ENCODE data around the gene ALK.

Gene ALK

DNA sequence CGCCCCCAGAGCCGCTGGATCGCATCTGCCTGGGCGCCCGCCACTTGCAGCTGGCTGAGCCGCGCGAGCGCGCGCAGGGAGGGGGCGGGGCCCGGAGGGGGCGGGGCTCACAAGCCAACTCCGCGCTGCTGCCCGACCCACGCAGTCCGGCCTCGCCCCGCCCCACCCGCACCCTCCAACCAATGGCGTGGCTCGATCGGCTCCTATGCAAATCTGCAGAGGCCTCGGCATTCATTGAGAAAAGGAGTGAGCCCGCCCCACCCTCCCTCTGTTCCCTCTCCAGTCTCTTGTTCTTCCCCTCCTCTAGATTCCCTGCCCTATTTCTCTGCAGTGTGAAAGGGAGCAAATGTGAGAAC, at the start of gene ALK:
Gene ALK (minus strand): TSS at position 27 of the 356 bp plus-strand sequence. CDS start 927 bp downstream, outside the sequence.
- peak; percentile 58 for DNase-seq

DNA sequence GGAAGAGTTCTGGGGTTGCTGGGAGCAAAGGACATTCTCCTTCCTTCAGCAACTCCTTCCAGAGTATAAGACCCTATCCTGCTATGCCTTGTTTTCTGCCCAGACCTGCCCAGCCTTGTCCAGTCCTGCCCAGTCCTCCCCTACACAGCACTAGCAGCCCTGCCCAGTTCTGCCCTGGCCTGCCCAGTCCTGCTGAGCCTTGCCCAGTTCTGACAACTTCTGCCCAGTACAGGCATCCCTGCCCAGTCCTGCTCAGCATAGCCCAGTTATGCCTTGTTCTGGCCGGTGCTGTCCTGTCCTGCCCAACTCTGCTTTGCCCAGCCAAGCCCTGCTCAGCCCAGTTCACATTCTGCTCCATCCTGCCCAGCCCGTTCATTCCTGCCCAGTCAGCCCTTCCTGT, 44.9 kb upstream of the ALK start:
- no peak for DNase-seq

DNA sequence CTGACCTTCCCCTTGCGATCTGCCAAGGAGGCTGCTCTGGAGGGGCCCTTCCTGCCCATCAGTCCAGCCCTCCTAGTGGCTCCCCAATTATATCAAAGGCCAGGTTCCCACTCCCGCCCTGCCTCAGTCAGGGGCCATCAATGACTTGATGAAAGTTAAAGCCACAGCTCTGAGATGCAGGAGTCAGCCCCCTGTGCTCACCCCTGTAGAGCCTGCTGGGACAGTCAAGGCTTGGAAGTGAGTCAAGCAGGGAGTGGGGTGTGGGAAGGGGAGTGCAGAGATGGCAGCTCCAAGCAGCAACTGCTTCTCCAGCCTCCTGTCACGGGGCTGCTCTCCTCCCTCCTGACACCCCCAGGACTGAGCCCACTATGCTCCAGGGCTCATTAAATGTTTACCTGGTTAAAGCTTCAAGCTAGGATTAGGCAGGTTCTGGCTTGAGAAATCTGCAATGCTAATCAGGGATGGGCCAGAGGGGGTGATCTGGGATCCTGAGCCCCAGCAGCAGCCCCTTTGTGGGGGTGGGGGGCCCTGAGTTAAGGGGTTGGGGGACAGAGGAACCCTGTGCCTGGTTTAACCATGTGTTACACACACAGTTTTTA, 42.7 kb upstream of the ALK start:
- no peak for DNase-seq

DNA sequence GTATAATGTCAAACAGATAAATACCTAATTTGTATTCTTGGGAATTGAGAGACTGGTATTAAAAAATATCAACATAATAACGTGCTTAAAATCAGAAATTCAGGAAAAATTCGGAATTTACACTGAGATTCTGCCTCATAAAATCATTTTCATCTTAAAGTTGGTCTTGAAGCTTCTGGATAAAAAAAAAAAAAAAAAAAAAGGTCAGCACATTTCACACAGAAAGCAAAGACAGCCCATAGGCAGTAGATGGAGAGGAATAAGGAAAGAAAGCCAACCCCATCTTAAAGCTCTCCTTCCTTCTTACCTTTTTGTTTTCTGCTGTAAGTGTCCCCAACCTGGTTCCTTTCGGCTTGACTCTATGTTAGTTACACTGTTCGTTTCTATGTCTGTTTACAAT, 41.5 kb upstream of the ALK start:
- DNase-seq = no peak

DNA sequence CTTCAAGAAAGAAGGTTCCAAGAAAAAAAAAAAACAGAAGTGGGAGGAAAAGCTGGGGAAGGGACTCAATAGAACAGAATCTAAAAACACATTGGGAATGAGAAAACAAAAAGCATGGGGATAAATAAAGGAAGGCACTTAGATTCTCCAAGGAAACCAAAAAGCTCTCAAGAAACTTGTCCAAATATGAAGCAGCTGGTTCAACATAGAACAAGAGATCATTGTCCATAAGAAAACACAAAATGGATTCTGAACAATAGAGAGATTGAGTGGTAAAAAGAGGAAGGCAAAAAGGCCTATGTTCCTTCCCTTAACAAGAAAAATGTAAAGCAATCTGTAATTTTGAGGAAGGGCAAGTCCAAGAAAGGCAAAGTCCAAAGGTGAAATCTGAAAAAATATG, 32.9 kb upstream of the ALK start:
- DNase-seq = no peak

DNA sequence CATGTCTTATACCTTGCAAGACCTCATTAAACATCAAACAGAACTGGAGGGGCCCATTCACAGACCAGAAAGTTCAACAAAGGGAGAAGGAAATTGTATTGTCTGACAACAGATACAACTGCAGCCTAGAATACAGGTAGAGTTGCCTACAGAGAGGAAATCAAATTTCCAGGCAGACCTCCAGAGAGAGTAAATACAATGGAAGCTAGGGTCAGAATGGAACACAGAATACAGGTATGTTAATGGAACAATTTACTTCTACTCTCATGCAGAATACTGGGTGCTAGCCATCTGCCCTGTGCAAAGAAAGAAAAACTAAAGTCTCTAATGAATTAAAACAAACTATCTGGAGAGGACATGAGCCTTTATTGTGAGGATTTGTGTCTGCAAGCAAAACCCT, 31.6 kb upstream of the ALK start:
- no peak for DNase-seq

DNA sequence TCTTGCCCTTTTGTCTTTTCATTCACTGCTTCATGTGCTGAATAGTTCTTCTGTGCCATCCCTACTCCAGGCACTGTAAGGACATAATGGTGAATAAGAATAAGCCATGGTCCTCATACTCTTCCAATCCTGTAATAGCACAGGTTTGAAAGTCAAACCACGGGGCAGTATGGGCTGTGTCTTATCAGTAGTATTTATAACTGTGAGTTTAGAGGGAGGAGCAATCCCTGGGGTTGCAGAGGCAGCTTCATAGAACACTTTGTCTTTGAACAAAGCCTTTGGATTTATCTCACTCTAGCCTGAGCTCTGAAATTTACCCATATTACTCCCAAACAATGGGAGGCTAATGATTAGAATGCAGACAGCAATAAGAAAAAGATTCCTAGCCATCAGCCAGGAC, 30.2 kb upstream of the ALK start:
- DNase-seq = no peak

DNA sequence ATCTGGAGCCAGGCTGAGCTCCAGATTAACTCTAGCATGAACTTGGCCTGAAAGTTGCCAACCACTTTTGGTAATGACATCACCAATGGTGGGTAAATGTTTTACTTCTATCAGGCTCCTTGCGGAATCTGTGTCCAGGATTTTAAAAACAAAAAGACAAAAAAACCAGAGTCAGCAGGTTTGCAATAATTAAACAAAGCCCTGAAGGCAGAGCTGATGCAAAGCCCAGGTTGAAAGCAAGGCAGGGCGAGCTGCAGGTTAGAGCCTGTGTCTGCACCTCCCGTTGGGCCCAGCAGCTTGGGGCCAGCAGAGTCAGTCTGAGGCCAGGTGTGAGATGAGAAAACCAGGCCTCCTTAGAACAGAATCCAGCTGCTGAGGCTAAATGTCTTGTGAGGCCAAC, 29.1 kb upstream of the ALK start:
- DNase-seq = no peak

DNA sequence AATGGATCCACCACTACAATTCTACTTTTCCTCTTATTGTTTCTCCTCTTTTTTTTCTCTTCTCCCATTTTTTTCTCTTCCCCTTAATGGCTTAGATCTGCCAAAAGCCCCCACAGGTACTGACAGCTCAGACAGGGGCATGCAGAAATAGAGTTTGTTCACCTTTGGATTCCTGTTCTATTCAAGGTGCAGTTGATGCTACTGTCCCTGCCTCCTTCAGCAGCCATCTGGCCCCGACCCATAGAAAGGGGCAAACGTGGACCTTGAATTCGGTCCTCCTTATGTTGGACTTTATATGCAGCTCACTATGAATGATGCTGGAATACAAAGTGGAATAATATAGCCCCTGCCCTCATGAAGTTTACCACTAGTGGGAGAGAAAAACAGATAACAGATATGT, 27.7 kb upstream of the ALK start:
- no peak for DNase-seq

DNA sequence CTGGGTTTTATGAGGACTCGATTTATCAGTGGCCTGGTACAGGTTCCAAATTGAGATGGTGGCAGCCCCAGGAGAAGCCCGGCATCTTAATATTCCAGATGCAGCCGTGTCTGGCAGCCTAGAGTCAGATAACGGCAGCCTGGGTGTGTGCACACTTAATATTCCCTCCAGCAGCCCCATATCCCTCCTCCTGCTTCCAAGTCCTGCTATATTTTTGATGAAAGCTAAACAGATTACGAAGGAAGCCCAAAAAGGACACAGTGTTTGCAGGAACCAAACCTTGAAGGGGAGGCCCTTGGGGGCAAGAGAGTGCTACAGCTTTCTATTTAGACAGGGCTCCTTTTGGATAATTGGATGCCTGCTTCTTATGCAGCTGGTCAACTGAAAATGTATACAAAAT, 25.1 kb upstream of the ALK start:
- DNase-seq = no peak

DNA sequence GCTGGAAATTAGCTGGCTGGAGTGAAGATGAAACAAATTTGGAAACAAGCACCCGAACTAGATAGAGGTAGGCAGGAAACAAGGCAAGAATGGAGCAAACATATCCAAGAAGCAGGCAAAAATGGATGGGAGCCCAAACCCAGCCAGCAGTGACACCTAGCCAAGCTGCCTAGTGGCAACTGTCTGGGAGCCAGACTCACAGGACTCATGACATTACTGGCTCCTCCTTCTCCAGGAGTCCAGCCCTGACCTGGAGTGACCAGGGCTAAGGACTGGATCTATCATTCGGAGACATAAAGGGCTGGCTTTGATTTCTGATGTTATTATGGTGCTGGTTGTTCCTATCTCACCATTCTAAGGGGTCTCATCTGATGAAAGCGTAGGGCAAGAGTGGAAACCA, 21.3 kb upstream of the ALK start:
- DNase-seq = no peak

DNA sequence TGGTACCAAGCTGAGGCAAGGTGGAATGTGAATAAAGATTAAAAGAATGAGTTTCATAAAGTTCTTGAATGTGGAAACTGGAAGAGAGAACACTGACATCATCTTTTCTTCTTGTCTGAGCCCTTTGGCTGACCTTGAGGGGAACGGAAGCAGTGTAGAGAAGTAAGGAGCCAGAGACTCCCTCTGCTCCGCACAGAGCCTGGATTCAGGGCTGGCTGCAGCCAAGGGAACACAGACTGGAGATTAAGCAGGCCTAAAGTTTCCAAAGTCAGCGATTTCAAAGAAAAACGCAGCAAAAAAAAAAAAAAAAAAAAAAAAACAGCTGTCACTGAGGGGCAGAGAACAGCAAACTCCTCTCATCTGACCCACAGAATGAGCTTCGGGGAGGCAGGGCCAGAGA, 19.3 kb upstream of the ALK start:
- no peak for DNase-seq

DNA sequence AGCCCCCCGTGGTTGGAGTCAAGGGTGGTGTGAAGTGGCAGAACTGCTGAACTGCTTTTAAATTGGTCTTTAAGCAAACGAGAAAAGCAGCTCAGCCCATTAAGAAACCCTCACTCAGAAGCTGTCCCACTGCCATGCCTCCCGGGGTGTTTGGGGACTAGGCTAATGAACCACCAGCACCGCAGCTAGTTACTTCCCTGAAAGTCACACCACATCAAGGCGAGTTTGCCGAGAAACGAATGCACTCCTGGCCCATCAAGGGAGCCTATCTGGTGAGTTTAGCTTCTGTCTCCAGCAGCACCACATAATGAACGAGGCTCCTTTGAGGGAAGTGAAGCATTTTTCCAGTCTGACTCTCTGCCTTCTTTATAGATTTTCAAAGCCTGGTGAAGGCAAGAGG, 14.6 kb upstream of the ALK start:
- no peak for DNase-seq

DNA sequence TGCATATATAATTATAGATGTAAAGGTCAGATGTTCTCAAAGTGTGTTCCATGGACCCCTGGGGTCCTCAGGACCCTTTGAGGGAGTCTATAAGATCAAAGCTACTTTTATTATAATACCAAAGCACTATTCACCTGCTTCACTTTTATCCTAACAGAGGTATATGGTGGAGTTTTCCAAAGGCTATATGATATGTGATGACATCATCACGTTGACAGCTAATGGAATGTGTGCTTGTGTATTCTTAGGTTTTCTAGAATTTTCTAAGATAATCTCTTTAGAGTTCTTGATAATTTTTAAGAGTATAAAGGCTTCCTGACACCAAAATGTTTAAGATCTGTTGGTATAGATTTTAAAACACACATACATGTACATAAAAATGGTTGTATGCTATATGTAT, 10.4 kb upstream of the ALK start:
- DNase-seq = no peak

DNA sequence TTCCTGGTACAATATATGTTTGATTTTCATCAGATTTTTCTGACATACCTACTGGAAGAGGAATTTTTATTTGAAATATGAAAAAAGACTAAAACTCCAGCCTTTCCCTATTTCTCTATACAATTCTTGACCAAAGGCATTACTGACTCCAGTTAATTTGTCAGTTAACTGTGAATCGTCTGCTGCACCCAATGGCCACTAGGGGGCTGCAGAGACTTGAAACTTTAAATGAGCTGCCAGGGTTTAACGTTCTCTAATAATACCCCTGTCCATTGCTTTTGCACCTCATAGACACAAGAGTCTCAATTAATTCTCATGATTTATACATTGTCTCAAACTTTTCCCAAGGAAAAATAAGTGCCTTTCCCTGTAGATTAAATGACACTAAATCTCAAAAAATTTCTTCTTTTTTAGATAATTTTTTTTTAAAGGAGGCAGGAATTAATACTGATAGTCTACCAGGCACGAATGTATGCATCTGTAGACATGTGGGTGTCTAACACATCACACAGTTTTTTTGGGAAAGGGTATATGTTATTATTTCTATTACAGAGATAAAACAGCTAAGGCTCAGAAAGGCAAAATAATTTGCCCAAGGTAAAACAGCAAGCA, 1.8 kb upstream of the ALK start:
- peak; percentile 42 for DNase-seq

DNA sequence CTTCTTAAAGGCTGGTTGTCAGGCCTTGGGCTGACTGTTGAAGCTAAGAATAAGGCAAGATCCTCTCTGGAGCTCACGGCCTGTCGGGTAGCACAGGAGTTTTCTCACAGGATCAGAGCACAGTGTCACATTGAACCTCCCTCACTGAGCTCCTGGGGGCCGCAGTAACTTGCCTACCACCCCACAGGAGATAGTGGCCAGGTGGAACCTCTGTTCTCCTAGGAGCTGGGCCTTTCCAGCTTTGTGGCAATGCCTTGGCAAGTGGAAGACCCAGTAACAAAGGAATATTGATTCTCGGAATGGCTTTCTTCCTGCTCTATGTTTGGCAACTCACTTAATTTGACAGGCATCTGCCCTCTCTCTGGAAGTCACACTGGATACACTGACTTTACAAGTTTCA, 1.2 kb upstream of the ALK start:
- DNase-seq = no peak

DNA sequence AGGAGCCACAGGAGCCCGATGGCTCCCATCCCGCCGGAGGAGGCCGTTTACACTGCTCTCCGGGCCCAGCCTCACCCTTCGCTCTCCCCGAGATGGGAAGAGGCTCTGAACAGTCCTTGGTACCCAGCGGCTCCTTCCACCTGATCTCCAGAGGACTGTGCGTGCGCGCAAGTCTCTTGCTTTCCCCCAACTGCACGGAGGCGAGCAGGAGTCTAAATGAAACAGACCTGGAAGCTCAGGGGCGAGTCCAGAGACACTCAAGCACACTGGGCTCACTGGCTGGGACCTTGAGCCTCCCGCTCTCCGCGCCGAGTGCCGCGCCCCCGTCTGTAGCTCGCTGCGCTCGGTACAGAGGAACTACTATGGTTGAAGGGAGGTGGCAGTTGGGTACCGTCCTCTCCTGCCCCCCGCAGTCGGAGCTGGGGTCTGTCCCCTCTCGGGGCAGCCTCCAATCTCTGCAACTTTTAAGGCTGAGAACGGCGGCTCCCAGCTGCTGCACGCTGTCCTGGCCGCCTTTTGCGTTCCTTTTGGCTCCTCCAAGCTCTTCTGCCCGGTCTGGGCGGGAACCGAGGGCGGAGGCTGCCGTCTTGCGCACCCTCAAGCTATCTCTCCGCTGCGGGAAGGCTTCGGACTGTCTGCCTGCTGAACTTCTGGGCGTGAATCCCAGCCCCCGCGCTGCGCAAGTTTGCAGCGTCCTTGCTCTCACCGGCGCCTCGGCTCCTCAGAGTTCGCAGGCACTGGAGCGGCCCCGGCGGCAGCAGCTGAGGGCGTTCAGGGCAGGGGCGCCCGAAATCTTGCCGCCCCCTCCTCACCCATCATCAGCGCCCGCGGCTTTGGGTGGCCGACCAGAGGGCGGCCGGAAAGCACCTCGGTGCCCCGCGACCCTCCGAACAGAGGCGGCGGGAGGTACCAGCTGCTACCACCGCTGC, 491 bp downstream of the ALK start:
- peak; percentile 13 for DNase-seq

DNA sequence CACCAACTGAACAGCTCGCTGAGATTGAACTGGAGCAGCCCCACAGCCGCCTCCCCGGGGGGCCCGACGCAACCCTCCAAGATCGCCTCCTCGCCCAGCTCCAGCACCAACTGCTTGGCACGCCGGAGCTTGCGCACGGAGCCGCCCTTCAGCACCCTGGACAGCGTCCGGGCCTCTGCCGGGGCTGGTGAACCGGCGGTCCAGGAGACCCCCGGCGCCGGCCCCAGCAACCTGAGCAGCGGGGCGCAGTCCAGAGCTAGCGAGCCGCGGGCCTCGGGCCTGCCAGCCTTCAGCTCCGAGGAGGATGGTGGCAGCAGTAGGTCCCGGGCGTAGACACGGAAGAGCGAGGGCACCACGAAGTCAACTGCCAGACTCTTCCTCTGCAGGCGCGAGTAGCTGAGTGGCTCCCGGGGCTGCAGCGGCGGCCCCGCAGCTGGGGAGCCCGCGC, 1.2 kb downstream of the ALK start:
- peak; percentile 51 for DNase-seq

DNA sequence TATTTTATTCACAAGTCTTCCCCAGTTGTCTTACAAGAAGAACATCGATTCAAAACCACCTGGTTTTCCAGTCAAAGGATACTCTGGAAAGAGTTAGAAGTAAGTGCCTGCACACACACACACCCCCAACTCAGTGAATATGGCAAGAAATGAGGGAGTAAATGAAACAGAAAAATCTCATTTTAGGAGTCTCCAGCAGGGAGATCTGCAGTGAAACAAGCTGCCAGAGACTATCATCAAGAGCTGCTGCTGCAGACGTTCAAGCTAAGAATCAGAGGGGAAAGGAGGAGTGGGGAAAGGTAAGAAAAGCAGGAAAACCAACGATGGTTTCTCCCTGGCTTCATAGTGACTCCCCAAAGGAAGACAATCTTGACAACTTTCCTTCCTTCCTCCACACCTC, 2.4 kb downstream of the ALK start:
- DNase-seq = no peak

DNA sequence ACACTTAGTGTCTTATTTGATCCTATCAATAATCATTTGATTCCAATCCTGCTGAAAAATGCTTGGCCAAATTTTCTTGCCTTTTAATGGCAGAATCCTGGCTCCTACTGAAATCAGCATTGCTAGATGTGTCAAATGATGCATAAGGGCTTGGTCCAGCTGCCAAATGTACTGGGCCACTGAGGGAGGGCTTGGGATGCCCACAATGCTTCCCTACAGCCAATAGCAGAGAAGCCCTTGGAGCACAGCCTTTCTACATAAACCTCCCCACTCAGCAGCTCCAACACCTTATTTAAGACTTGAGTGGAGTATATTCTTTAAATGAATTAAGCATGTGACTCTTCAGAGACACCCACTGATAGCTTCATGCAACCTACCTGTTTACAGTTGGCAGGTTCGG, 3.6 kb downstream of the ALK start:
- DNase-seq = no peak

DNA sequence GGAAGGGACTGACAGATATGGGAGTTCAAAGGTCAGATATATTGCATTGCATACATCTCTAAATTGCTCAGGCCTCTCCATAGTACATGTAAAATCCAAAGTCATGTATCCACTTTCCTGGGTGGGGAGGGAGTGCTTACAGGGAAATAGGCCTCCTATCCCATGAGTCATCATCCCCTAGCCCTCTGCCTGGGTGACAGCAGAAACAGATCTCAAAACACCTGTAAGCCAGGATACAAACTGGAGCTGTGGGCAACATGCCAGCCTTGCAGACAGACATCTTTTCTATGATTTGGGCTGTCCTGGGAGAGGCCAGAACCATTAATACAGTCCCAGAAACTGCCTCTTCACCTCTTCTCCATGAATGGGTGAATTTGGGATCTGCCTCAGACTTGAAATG, 4.8 kb downstream of the ALK start:
- no peak for DNase-seq

DNA sequence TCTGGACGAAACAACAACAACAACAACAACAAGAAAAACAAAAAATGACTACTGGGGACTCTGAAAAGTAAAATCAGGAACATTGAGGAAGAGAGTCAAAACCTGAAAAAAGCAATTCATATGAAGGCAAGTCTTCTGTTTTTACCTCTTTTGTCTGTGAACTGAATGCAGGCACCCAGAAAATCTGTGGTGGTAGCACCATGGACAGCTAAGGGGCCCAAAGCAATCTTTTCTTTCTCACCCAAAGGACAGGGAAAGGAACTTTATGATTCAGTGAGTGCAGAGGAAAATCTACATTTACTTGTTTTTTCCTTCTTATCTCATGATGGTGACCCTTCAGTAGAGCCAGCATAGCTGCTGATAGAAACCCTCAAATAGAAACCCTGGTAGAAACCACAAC, 10.4 kb downstream of the ALK start:
- no peak for DNase-seq

DNA sequence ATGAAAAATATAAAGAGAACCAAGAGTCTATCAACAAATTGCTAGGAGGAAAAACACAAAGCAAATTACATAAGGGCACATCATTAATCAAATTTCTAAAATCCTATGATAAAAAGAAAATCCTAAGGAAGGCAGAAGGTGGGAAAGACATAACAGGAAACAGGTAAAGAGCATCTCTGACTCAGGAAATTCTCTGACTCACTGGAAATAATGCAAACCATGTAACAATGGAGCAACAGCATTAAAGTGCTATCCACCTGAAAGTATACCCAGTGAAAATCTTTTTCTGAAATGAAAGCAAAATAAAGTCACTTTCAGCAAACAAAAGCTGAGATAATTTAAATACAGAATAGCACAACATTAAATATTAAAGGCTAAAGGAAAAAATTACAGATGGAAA, 10.9 kb downstream of the ALK start:
- no peak for DNase-seq

DNA sequence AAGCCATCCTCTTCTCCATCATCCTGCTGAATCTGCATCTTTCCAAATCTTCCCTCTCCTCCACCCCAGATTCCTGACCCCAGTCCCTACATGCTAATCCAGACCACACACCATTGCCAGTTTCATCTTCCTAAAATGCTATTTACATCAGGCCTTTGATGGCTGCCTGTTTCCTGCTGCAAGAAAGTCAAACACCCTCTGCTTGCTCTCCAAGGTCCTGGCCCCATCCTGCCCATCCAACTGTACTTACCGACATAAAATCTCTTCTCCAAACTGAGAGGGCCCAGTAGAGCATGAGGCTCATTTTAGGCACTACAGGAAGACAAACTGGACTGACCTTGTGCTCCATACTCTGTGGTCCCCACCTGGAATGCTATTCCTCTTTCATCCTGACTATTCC, 19.0 kb downstream of the ALK start:
- DNase-seq = no peak

Measured in activated naive CD4-positive, alpha-beta T cell treated with anti-CD3 and anti-CD28 coated beads, Interleukin-2, amount 50 U/mL, for 16 hours (primary cell).